HG03571 (cell line): ENCODE results near the gene TSEN54.
"Not testable (repeated sequence)": the region's sequence is repeated elsewhere in the genome, so short reads cannot be mapped to it uniquely, and the experiment has no call there.

Experiments
- ATAC-seq: cut with Tn5 transposase; IDR thresholded peaks from one replicate; pipeline ENCODE4 v1.9.1; 2021; ENCODE audit not compliant: unreplicated experiment

TSEN54 gene

GRCh38 chr17:75516255-75516618, at the start of gene TSEN54:
TSEN54 (plus strand) TSS chr17:75516528; CDS start chr17:75516561, 33 bp downstream.
- ATAC-seq = peak; percentile 58

DNA sequence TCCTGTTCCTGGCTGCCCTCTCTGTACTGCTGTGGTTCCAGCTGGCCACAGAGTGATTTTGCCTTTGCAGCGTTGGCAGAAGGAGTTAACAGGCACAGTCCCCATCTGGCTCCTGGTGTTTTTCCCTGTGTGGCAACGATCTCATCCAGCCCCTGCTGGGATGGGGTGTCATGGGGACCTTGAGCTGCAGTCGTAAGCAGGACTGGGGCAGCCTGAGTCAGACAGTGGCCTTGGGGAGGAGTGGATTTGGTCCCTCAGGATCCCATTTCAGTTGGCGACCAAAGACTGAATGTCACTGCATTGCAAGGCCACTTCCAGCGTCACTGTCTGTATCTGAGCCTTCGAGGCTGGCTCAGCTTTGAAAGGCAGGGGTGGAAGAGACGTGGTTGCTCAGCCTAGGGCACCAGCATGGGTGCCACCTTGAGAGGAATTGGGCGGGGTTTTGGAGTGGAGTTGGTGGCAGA, 48.0 kb upstream of the TSEN54 start:
- ATAC-seq = no peak

DNA sequence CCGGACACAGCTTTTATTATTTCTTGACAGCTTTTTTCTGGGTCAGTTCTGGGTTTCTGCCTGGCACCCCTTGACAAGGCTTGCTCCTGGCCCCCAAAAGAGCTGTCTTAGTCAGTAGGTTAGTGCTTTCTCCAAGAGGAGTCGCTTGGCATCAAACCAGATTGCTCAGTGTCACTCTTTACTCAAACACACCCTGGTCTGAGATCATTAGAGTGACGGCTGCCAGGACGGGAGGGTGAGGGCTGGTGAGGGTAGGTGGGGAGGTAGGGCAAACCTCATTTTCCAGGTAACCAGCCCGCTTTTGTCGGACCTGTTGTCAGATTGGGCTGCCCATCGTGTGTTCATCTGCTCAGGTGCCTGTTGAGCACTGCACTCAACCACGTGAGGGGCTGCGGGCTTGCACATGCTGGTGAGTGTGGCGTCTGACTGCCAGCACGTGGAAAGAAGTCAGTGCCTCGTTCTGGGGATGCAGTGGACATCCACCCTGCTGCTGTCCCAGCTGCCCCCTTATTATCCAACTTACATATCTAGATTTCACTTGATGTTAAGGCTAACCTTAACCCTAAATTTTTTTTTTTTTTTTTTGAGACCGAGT, 47.5 kb upstream of the TSEN54 start:
- no peak for ATAC-seq

GRCh38 chr17:75471207-75471606, 45.1 kb upstream of the TSEN54 start:
- ATAC-seq = no peak

- no peak for ATAC-seq
Measured at GRCh38 chr17:75472119-75472518, 44.2 kb upstream of the TSEN54 start.

DNA sequence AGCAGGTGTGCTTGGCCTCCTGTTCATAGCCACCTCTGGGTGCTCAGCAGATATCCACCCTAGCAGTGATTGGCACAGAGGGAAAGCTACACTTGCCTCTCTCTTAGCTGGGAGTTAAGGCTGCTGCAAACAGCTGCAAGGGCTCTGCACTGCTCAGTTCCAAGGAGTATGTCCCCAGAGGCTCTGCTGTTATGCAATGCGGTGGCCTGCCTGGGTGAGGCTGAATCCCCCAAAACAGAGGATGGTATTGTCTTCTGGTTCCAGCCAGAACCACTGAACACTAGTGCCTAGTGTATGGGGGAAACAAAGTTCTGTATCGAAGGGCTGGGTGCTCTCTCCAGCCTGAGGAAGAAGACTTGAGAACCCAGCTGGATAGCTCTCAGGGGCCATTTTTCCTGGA, 43.1 kb upstream of the TSEN54 start:
- ATAC-seq = no peak

DNA sequence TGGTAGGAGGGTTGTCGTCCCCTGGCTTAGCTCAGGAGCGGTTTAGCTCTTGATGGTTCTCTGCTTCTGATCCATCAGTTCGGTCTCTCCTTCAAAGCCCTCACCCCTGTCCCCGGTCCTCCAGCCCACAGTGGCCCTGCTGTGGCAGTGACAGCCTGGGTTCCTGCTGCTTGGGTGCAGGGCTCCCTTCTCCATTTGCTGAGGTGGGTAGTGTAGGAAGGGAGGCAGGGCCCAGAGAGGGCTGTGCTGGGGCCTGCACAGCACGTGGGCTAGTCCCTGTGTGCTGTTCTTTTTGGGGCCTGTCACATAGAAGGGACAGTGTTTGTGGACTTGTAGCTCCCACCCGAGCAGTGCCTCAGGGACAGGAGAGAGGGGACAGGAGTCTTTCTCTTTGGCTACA, 41.6 kb upstream of the TSEN54 start:
- ATAC-seq = no peak

- no peak for ATAC-seq
Measured at GRCh38 chr17:75475144-75475835, 41.0 kb upstream of the TSEN54 start.

GRCh38 chr17:75475851-75476250, 40.5 kb upstream of the TSEN54 start:
- ATAC-seq = no peak

DNA sequence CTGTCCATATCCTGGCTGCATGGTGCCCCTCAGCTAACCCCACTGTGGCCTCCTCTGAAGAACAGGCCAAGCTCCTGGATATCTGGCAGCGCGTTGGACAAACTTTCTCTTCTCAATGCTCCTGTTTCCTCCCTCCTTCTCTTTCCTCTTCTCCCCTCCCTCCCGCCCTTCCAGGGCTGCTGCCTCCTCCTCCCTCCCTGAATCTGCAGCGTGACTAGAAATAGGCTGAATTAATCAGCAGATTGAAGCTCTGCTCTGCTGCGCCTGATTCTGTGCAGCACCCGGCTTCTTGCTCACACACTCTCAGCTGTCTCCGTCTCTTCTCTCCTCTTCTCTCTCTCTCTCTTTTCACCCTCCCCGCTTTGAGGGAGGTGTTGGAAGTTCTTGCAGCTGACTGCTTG, 40.1 kb upstream of the TSEN54 start:
- no peak for ATAC-seq

DNA sequence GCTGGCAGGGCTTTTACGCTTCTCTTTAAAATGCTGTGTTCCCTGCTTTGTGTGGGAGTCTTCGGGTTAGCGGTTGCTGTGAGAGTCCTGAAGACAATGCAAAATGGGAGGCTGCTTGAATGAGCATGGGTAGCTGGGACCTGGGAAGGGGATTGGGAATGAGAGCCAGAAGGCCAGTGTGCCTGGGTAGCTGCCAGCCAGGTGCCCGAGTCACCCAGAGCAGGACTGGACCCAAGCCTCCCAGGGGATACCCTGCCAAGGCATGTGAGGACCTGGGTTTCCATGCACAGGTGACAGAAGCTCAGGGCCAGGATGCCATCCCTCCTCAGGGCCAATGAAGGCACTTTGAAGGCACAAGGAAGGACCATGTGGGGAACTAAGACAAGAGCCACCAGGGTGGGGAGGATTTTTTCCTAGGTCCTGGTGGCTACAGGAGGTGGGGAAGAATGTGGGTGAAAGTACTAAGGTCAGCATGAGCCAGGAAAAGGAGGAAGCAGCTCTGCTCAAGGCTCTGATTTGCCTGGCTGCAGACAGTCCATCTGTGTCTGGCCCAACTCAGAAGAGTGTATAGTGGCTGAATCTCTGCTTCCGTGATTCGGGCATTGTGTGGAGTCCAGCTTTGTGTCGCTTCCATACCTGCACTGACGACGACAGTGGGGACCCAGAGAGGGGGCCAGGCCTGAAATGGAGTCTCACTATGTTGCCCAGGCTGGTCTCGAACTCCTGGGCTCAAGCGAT, 39.4 kb upstream of the TSEN54 start:
- no peak for ATAC-seq

GRCh38 chr17:75477490-75477862, 38.9 kb upstream of the TSEN54 start:
- not testable (repeated sequence) for ATAC-seq

- no peak for ATAC-seq
Measured at GRCh38 chr17:75478508-75478907, 37.8 kb upstream of the TSEN54 start.

GRCh38 chr17:75480281-75480680, 36.0 kb upstream of the TSEN54 start:
- no peak for ATAC-seq

GRCh38 chr17:75481194-75482068, 34.9 kb upstream of the TSEN54 start:
- no peak for ATAC-seq

GRCh38 chr17:75482098-75482942, 34.0 kb upstream of the TSEN54 start:
- ATAC-seq = no peak

GRCh38 chr17:75485688-75486087, 30.6 kb upstream of the TSEN54 start:
- ATAC-seq = no peak

DNA sequence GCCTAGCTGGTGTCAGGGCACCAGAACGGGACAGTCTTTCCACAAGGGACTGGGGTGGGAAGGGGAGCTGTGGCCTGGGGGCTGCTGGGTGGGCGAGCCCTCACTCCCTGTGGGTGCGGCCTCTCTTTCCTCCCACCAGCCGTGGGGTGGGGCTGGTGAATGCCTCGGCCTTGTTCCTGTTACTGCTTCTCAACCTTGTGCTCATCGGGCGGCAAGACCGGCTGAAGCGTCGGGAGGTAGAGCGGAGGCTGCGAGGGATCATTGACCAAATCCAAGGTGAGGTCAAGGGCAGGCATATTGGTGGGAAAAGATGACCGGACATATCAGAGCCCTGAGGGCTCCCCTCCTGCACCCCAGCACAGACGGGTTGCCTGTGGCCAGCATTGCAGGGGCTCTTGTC, 30.2 kb upstream of the TSEN54 start:
- ATAC-seq = no peak

GRCh38 chr17:75486951-75487350, 29.4 kb upstream of the TSEN54 start:
- ATAC-seq = no peak

DNA sequence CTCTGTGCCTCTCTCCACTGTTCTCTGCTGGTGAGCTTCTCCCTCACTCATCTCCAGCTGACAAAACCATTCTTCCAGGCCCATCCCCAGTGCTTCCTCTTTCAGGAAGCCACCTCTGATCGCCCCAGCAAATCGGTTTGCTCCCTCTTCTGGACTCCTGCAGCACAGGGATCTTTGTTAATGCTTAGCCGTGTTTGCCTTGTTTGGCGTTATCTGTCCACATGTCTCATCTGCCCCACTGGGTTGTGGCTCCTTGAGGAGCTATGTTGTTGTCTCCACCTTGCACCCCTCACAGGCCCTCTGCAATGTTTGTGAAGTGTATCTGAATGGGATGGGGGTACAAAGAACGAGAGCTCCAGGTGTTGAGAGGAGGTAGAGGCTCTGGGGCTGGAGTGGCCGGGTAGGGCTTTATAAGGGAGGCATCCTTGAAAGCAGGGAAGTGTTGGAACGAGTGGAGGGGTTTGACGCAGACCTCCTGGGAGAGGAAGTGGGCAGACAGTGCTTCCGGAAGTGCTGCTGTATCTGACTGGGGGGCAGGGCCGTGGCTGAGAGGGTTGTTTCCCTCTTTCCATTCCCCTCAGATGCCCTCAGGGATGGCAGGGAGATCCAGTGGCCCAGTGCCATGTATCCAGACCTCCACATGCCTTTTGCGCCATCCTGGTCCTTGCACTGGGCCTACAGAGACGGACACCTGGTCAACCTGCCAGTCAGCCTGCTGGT, 28.8 kb upstream of the TSEN54 start:
- no peak for ATAC-seq
